ENCODE measurements around the gene NHLRC2.
A peak's percentile ranks its signal among the peaks of the same experiment; 100 is the strongest.
"Not testable (repeated sequence)": the region's sequence is repeated elsewhere in the genome, so short reads cannot be mapped to it uniquely, and the experiment has no call there.

NHLRC2 gene

GRCh38 chr10:113929522-113929921 is 75.1 kb downstream of the NHLRC2 start:
- H3K4me3 ChIP-seq (ENCODE audit: low read depth, low read length), result no peak overlapping the region
- no peak for DNase-seq (ENCODE audit: low read depth)

DNA sequence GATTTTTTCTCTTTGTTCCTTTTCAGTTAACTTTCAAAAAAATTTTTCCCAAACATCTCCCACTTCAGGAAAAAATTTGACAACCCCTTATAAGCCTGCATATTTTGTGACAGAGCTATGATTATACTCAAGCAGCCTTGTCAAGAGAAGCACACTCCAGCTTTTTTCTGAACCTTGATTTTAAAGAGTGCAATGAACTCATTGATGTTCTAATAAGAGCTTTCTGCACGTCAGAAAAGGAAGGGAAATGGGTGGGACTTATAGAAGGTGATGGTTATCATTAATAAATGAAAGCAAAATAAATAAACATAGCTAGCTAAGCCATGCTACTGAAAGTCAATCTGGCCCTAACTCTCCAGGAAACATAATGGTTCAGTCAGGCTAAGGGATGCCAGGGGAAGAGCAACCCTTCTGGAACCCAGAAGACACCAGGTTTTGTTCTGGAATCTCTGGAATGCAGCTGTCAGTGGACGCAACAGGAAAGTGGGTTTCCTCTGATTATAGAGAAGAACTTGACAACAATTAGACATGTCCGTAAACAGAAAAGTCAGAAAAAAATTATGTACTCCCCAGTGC is 76.1 kb downstream of the NHLRC2 start:
- no peak overlapping the region for H3K4me3 ChIP-seq (ENCODE audit: low read depth, low read length)
- no peak for DNase-seq (ENCODE audit: low read depth)

GRCh38 chr10:113932854-113933253 is 78.4 kb downstream of the NHLRC2 start:
- no peak for DNase-seq (ENCODE audit: low read depth)
- H3K4me3 ChIP-seq (ENCODE audit: low read depth, low read length), result no peak overlapping the region

DNA sequence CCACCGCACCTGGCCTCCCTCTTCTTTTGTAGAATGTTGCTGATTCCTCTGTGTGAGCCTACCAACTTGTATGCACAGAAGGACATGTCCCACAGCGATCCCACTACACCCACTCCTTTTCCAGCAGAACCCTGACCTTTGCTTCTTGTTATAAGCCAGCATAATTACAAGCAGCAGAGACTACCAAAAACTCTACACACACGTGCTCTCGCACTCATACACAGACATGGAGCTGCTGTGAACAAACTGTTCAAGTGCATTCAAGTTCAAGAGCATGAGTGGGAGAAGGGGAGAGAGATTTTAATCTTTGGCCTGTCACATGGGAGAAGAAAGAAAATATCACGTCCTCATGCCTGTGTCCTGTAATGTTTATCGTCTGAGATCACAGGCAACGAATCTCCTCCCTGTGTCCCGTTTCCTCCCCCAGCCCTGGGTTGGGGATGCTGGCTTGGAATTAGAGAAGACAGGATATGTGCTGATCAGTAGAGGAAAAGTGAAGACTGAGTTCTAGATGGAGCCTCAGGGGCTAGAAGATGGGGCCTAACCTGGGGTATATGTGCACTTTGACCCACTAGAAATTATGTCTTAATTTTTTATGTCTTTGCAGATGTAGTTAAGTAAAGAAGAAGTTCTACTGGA is 79.6 kb downstream of the NHLRC2 start:
- no peak overlapping the region for H3K4me3 ChIP-seq (ENCODE audit: low read depth, low read length)
- DNase-seq (ENCODE audit: low read depth), result no peak

GRCh38 chr10:113937258-113937657 is 82.8 kb downstream of the NHLRC2 start:
- no peak for DNase-seq (ENCODE audit: low read depth)
- no peak overlapping the region for H3K4me3 ChIP-seq (ENCODE audit: low read depth, low read length)

DNA sequence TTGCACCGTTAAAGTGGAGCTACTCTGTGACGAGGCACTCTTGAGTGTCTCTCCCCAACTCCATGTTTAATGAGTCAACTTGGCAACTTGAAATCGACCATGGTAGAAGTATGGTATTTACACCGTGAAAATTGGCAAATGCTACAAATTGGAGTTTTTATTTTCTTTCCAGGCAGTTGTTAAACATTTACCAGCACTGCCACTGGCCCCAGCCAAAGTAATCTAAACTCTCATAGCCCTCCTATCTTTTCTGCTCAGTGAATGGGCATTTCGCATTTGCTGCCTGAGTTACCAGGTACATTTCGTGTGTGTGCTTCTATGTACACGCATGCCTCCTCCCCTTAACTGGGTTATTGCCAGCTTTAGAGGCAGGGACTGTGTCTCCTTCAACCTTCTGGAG is 83.3 kb downstream of the NHLRC2 start:
- no peak for DNase-seq (ENCODE audit: low read depth)
- no peak overlapping the region for H3K4me3 ChIP-seq (ENCODE audit: low read depth, low read length)

GRCh38 chr10:113939212-113939860 is 84.9 kb downstream of the NHLRC2 start:
- DNase-seq (ENCODE audit: low read depth), result no peak
- H3K4me3 ChIP-seq (ENCODE audit: low read depth, low read length), result no peak overlapping the region

GRCh38 chr10:113941140-113941539 is 86.7 kb downstream of the NHLRC2 start:
- no peak for DNase-seq (ENCODE audit: low read depth)
- H3K4me3 ChIP-seq (ENCODE audit: low read depth, low read length), result no peak overlapping the region

- DNase-seq (ENCODE audit: low read depth); H3K4me3 ChIP-seq (ENCODE audit: low read depth, low read length): not testable (repeated sequence)
Observed at GRCh38 chr10:113943196-113943595, 88.7 kb downstream of the NHLRC2 start.

GRCh38 chr10:113945075-113945686 is 90.7 kb downstream of the NHLRC2 start:
- no peak overlapping the region for H3K4me3 ChIP-seq (ENCODE audit: low read depth, low read length)
- peak; percentile 15 for DNase-seq (ENCODE audit: low read depth)

GRCh38 chr10:113945687-113946085 is 91.2 kb downstream of the NHLRC2 start:
- no peak overlapping the region for H3K4me3 ChIP-seq (ENCODE audit: low read depth, low read length)
- DNase-seq (ENCODE audit: low read depth), result no peak

- DNase-seq (ENCODE audit: low read depth), result no peak
Observed at GRCh38 chr10:113947184-113948041, 93.0 kb downstream of the NHLRC2 start.

DNA sequence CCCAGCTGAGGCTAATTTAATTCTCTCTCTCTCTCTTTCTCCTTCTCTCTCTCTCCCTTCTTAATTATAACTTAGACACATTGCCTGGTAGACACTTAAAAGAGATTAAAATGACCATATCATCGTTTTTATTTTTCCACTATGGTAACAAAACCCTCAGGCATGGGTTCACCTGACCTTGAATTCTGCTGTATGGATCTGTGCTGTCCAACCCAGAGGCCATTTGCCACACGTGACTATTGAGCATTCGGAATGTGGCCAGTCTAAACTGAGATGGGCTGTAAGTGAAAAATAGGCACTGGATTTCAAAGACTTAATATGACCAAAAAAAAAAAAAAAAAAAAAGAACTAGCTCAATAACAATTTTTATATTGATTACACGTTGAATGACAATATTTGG is 93.6 kb downstream of the NHLRC2 start:
- H3K4me3 ChIP-seq (ENCODE audit: low read depth, low read length), result no peak overlapping the region
- no peak for DNase-seq (ENCODE audit: low read depth)

More at GRCh38 chr10:113947184-113948041, 93.0 kb downstream of the NHLRC2 start:
- H3K4me3 ChIP-seq (ENCODE audit: low read depth, low read length), result no peak overlapping the region

DNA sequence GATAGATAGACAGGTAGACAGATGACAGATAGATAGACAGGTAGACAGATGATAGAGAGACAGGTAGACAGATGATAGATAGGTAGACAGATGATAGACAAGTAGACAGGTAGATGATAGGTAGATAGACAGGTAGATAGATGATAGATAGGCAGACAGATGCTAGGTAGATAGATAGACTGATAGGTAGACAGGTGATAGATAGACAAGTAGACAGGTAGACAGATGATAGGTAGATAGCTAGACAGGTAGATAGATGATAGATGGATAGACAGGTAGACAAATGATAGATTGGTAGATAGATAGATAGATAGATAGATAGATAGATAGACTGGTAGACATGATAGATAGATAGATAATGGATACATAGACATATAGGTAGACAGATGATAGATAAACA is 95.8 kb downstream of the NHLRC2 start:
- DNase-seq (ENCODE audit: low read depth), result no peak
- H3K4me3 ChIP-seq (ENCODE audit: low read depth, low read length), result no peak overlapping the region

DNA sequence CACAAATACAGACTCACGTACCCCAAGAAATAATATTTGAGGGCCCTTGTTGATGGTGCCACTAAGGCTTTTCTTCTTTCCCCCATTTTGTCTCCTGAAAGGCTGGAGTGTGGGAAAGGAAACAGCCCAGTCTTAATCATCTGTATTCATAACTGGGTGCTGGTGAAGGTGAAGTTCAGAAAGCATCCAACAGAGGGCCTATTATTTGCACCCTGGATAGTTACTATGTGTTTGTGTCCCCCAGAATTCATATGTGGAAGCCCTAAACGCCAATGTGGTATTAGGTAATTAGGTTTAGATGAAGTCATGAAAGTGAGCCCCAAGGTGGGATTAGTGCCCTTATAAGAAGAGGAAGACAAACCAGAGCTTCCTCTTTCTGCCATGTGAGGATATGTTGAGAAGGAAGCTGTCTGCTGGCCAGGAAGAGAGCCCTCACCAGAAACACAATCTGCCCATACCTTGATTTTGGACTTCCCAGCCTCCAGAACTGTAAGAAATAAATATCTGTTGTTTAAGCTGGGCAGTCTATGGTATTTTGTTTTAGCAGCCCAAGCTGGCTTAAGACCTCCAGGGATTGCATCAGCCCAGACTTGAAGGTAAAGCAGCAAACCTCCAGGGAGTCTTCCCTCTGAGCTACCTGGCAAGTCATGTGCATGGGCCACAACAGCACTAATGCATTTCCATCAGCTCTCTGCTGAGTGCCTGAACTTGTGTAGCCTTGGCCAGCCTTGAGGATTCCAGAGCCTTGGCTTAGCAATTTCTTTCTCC is 99.2 kb downstream of the NHLRC2 start:
- DNase-seq (ENCODE audit: low read depth), result no peak
- H3K4me3 ChIP-seq (ENCODE audit: low read depth, low read length), result no peak overlapping the region

- no peak overlapping the region for H3K4me3 ChIP-seq (ENCODE audit: low read depth, low read length)
- DNase-seq (ENCODE audit: low read depth), result no peak
Observed at GRCh38 chr10:113954409-113954808, 99.9 kb downstream of the NHLRC2 start.

- DNase-seq (ENCODE audit: low read depth), result peak; percentile 69
- no peak overlapping the region for H3K4me3 ChIP-seq (ENCODE audit: low read depth, low read length)
Observed at GRCh38 chr10:113957013-113957412, 102.6 kb downstream of the NHLRC2 start.

DNA sequence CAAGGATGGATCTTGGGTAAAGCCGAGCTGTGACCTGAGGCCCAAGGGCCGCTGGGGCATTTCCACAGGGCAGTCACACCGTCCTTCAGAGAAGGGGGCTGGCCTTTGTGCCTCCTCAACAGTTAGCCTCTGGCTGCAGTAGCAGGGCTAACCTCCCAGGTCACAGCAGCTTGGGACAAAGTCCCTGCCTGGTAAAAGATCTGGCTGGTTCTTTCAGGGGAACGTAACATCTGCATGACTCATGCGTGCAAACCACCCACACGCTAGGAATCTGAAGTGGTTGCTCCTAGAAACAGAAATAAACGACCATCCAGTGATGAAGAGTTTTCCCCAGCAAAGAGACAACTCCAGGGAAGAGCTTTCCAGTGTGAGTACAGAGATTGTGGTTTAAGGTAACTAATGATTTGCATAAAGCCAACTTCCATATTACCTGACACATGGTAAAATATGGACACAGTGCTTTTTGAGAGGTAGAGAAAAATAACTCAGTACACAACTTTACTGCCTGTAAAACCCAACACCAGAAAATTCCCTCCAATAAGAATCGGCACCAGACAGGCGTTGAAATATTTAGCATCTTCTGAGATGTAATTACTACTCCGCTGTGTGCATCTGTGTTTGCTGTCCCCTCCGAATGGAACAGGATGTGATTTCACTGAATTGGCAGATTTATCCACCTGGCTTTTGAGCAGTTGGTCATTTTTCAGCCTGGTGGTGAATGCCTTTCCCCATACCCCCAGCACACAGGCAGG is 104.3 kb downstream of the NHLRC2 start:
- peak; percentile 78 for DNase-seq (ENCODE audit: low read depth)
- H3K4me3 ChIP-seq (ENCODE audit: low read depth, low read length), result no peak overlapping the region
